HepG2 (cell line): Measurements from ENCODE around the gene CLEC16A. TPM values are rescaled to one million over a fixed set of nuclear protein-coding genes. Genes with fewer than 3 reads are reported as not detected.

Experiments used
- ATAC-seq: fragments of 200-7000 bp; cut with Tn5 transposase; 3 replicates; pipeline ENCODE4 v1.9.1; 2020; ENCODE audit warnings: mild to moderate bottlenecking, moderate library complexity
- BruUV-seq: library from RNA; stranded (reverse); fragments of 400-500 nt; replicated peaks from 2 replicates; lab custom pipeline; 2021; lab: Mats Ljungman, UMichigan
- CTCF ChIA-PET: fragments of 300-600 bp; formaldehyde crosslinking; extraction: SDS; loops from one replicate; lab custom pipeline; 2021; ENCODE audit warnings: low total read pairs, inconsistent platforms, low intra/inter-chr PET ratio; lab: Yijun Ruan, JAX
- POLR2A ChIA-PET: fragments of 350-600 bp; sonication (Branson Sonifier 250); formaldehyde crosslinking; loops from one replicate; lab custom pipeline; 2020; ENCODE audit warnings: antibody characterized with exemption, inconsistent platforms; lab: Yijun Ruan, JAX
- DNase-seq: peaks from one replicate; pipeline ENCODE4 v3.0.0-alpha.2; 2015; ENCODE audit warnings: low spot score
- FAIRE-seq: peaks from 3 replicates; lab custom pipeline; 2011; peaks lifted over from hg19 to GRCh38; lab: Jason Lieb, UNC
- H2AFZ ChIP-seq: one replicate; pipeline ENCODE4 v1.6.1; 2011; ENCODE audit warnings: low read length, inconsistent platforms
- H3K27ac ChIP-seq: fragments of 300-600 bp; 3 replicates; pipeline ENCODE4 v1.8.0; 2011; ENCODE audit warnings: mixed run types, mild to moderate bottlenecking, mixed read lengths, low read length, inconsistent platforms; ENCODE audit not compliant: insufficient read depth; ENCODE audit errors: extremely low read length
- H3K27me3 ChIP-seq, 2 experiments: fragments of 200-600 bp in 1 of 2; 2 replicates in 1 of 2; 3 replicates in 1 of 2; pipeline versions ENCODE4 v1.6.0 to v1.8.0; 2011; ENCODE audit warnings: low read length in 2 of 2, mild to moderate bottlenecking in 2 of 2, moderate library complexity in 2 of 2, inconsistent platforms in 1 of 2; ENCODE audit not compliant: insufficient read depth in 2 of 2, control insufficient read depth in 1 of 2
- H3K36me3 ChIP-seq, 2 experiments: fragments of 200-600 bp in 1 of 2; replicated peaks in 1 of 2; 2 replicates in 1 of 2; 3 replicates in 1 of 2; pipeline versions ENCODE4 v1.5.1 to v1.8.0; 2011; ENCODE audit warnings: low read length in 2 of 2, inconsistent platforms in 1 of 2; ENCODE audit not compliant: insufficient read depth in 2 of 2, control insufficient read depth in 1 of 2
- H3K4me1 ChIP-seq: 2 replicates; pipeline ENCODE4 v1.5.1; 2012; ENCODE audit warnings: low read length, inconsistent platforms; ENCODE audit not compliant: insufficient read depth
- H3K4me2 ChIP-seq: 2 replicates; pipeline ENCODE4 v1.6.0; 2011; ENCODE audit warnings: low read depth, low read length, inconsistent platforms
- H3K4me3 ChIP-seq, 3 experiments: fragments of 200-600 bp in 1 of 3; sonication (generic), shearing (Covaris generic) in 1 of 3; replicated peaks in 1 of 3; 2 replicates each; pipeline ENCODE4 v1.5.1; 2011 to 2016; ENCODE audit warnings: low read length in 3 of 3, inconsistent platforms in 2 of 3, low read depth in 2 of 3, mild to moderate bottlenecking in 2 of 3, control low read depth in 1 of 3, mixed read lengths in 1 of 3; ENCODE audit not compliant: insufficient read depth in 1 of 3
- H3K79me2 ChIP-seq: one replicate; pipeline ENCODE4 v1.6.1; 2011; ENCODE audit warnings: low read length, inconsistent platforms; ENCODE audit not compliant: insufficient read depth
- H3K9ac ChIP-seq: 2 replicates; pipeline ENCODE4 v1.6.0; 2011; ENCODE audit warnings: mild to moderate bottlenecking, low read depth, low read length, inconsistent platforms; ENCODE audit not compliant: insufficient read depth
- H3K9me3 ChIP-seq: 2 replicates; pipeline ENCODE4 v1.5.1; 2012; ENCODE audit warnings: mild to moderate bottlenecking, low read length
- H4K20me1 ChIP-seq: 2 replicates; pipeline ENCODE4 v1.6.0; 2011; ENCODE audit warnings: inconsistent platforms, mild to moderate bottlenecking, low read length, moderate library complexity; ENCODE audit not compliant: insufficient read depth
- KAT2B ChIP-seq: fragments of 150-350 bp; IDR thresholded peaks from 2 replicates; pipeline ENCODE4 v1.6.1; 2014; ENCODE audit warnings: low read depth, low read length, borderline replicate concordance
- KLF16 ChIP-seq, 2 experiments: sonication (generic) in 1 of 2; formaldehyde crosslinking in 1 of 2; IDR thresholded peaks; 2 replicates each; pipeline versions ENCODE4 v1.6.1 to v1.8.0; 2016 to 2023; ENCODE audit warnings: missing genetic modification reagents in 2 of 2, missing compliant biosample characterization in 1 of 2
- NR2F1 ChIP-seq, 2 experiments: fragments of 450-650 bp in 1 of 2; formaldehyde crosslinking in 1 of 2; IDR thresholded peaks; 2 replicates each; pipeline versions ENCODE4 v1.5.0 to v1.6.1; 2016 to 2020; ENCODE audit warnings: mild to moderate bottlenecking in 1 of 2, missing compliant biosample characterization in 1 of 2, missing genetic modification reagents in 1 of 2, moderate library complexity in 1 of 2
- PHF5A ChIP-seq: IDR thresholded peaks from one replicate; pipeline ENCODE4 v1.6.1; 2018; ENCODE audit warnings: low read depth, missing genetic modification reagents; ENCODE audit not compliant: unreplicated experiment
- SATB2 ChIP-seq: sonication (generic); formaldehyde crosslinking; IDR thresholded peaks from 2 replicates; pipeline ENCODE4 v1.5.0; 2020; ENCODE audit warnings: missing genetic modification reagents
- ZIK1 ChIP-seq: sonication (generic); formaldehyde crosslinking; IDR thresholded peaks from 2 replicates; pipeline ENCODE4 v1.5.0; 2020; ENCODE audit warnings: mild to moderate bottlenecking, low read depth, missing genetic modification reagents, borderline replicate concordance
- ZNF160 ChIP-seq: sonication (generic); formaldehyde crosslinking; IDR thresholded peaks from 2 replicates; pipeline ENCODE4 v1.8.0; 2022; ENCODE audit warnings: mild to moderate bottlenecking, inconsistent platforms, missing genetic modification reagents
- ZNF451 ChIP-seq: sonication (generic); formaldehyde crosslinking; IDR thresholded peaks from 2 replicates; pipeline ENCODE4 v1.5.0; 2020; ENCODE audit warnings: mild to moderate bottlenecking, missing genetic modification reagents
- ZNF484 ChIP-seq: sonication (generic); formaldehyde crosslinking; IDR thresholded peaks from 2 replicates; pipeline ENCODE4 v1.5.1; 2020; ENCODE audit warnings: mild to moderate bottlenecking, low read depth, missing genetic modification reagents, borderline replicate concordance
- ZNF550 ChIP-seq: sonication (generic); formaldehyde crosslinking; IDR thresholded peaks from 2 replicates; pipeline ENCODE4 v1.4.0; 2020; ENCODE audit warnings: mild to moderate bottlenecking, missing genetic modification reagents, borderline replicate concordance
- WGBS: methylation state at CpG from one replicate; pipeline ENCODE4 v1.1.6; 2017; ENCODE audit warnings: low lambda C conversion rate; 5-methylcytosine and 5-hydroxymethylcytosine counted together
- in situ Hi-C: cut with HindIII; loops from 2 replicates; pipeline ENCODE4 v1.10.0; 2017; ENCODE audit warnings: low pct_unique_long_range_greater_than_20kb; ENCODE audit not compliant: extremely low pct_ligation_motif_present
- intact Hi-C: fragments of 100-400 bp; cut with micrococcal nuclease; formaldehyde crosslinking; loops from one replicate; pipeline ENCODE4 v1.10.0; 2022; ENCODE audit not compliant: unreplicated experiment
- polyA plus RNA-seq, 8 experiments: library from polyadenylated mRNA; depleted of rRNA in 3 of 8; stranded (reverse) in 7 of 8; unstranded in 1 of 8; fragments of >200 nt; fragmentation: Illumina TruSeq in 4 of 8; extraction: Trizol in 4 of 8; gene quantifications; 2 replicates each; pipeline versions ENCODE4 v1.2.1 to v1.2.3, GENCODE V29; 2011 to 2016; ENCODE audit warnings: low read depth in 4 of 8, missing spikeins in 1 of 8, mixed read lengths in 1 of 8; ENCODE audit not compliant: insufficient read depth in 1 of 8
- total RNA-seq, 5 experiments: library from RNA; depleted of rRNA; stranded (reverse); fragments of >200 nt; fragmentation: Illumina TruSeq; extraction: Trizol; gene quantifications; 2 replicates each; pipeline ENCODE4 v1.2.3, GENCODE V29; 2016; ENCODE audit warnings: low read depth in 1 of 5

The CLEC16A gene
- total and polyA plus RNA-seq, 2 of the 13 experiments (the other 11 are each of a cell fraction or from before 2014, with no cell fraction given), result 8.5 to 10.3 TPM

DNA sequence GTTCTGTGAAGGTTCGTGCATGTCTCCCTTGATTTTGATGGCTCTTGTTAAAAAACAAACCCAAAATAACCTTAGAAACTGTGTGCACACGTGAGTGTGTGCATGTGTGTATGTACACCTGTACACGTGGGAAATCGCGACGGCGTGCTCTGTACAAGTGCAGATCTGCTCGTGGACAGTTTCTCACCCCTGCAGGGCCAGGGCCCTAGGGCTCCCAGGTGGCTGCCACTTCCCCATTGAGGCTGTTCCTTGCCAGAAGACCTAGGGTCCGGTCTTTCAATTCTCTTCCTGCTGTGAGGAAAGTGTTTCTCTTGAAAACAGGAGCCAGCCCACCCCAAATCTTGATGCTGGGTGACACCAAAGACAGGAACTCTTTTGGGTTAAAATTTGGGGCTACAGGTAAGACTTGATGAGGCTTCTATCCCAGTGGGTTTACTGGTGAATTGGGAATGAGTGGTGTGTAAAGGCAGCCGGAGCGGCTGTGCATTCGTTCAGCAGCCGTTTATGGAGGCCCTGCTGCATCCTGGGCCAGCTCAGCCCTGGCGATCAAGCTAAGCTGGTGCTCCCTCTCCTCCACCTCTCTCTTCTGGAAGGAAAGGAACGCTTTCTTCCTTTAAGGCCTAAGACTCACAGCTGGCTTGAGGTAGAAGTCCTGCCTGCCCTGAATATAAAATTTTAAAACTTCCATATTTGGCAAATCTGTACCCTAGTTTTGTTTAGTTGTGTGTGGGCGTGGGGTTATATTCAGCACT lies 137.9 kb downstream of the CLEC16A start:
- Histone ChIP-seq H3K9ac (no peak overlapping the region), H3K4me2 (no peak overlapping the region), H3K4me1 (peaks cover 22% of the 10 kb centered on the region), H4K20me1 (no peaks in the 10 kb centered on the region), H3K27ac (no peak overlapping the region), H3K9me3 (no peaks in the 10 kb centered on the region), H3K4me3 (no peak overlapping the region), H3K79me2 (no peaks in the 10 kb centered on the region), H3K27me3 (no peaks in the 10 kb centered on the region), H2AFZ (no peak overlapping the region), H3K36me3 (peaks cover 0 to 2% of the 10 kb centered on the region in 2 experiments; a peak in 1 of 5 replicates)
- DNase-seq (no peak), ATAC-seq (no peak), FAIRE-seq (no peak)
- BruUV-seq, result no TSS peak
- 97% methylated on average over 16 of the region's 16 CpGs for WGBS
- no peak for TF ChIP-seq KAT2B
- no peak for TF ChIP-seq ZNF160
- TF ChIP-seq ZNF451 (CRISPR knock-in tag), result no peak
- no peak for TF ChIP-seq PHF5A (CRISPR knock-in tag)
- no peak for TF ChIP-seq KLF16 (CRISPR knock-in tag; IDR thresholded peaks at IDR 0.05)
- no peak for TF ChIP-seq SATB2 (CRISPR knock-in tag)
- TF ChIP-seq ZIK1 (CRISPR knock-in tag), result no peak
- TF ChIP-seq ZNF484 (CRISPR knock-in tag), result no peak
- TF ChIP-seq ZNF550 (CRISPR knock-in tag), result no peak
- TF ChIP-seq NR2F1 (CRISPR knock-in tag; IDR thresholded peaks at IDR 0.05), result no peak
- in situ Hi-C loops (no loop called here), intact Hi-C loops (no loop called here)
- ChIA-PET POLR2A (no interaction called here), CTCF (no interaction called here)
